Measurements from ENCODE around the gene P2RY2. TPM values are rescaled to one million over a fixed set of nuclear protein-coding genes. Genes with fewer than 3 reads are reported as not detected.

Gene P2RY2
- total RNA-seq, 1 donor from 2014 or later: 0.30 TPM

DNA sequence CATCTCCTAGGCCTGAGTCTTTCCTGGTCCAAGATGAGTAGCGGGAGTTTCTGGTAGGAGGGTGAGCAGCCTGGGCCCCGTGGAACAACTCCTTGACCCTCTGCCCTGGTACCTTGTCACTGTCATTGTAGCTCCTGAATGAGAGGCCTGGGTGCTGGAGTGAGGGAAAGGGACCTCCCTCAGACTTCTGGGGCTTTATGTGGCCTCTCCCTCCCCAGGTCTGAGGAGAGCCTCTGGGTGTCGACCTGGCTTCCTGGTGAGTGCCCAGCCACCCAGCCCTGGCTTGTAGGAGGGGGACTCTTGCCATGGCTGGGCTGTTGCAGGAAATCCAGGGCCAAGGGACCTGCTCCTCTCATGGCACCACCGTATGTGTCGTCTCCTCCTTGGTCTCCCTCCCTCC, 3.9 kb downstream of the P2RY2 start:
- no peak overlapping the region for H3K27ac ChIP-seq (ENCODE audit: low read depth, low read length)
- DNase-seq (ENCODE audit: low read depth) (no peak), FAIRE-seq (no peak)
- Mint-ChIP-seq H3K27ac (ENCODE audit: unreplicated experiment) (no peak overlapping the region), H3K27me3 (ENCODE audit: low read depth, unreplicated experiment) (peaks cover 82% of the 10 kb centered on the region), H3K9me3 (ENCODE audit: unreplicated experiment) (peaks cover 5% of the 10 kb centered on the region), H3K4me1 (ENCODE audit: low read depth, unreplicated experiment) (no peaks in the 10 kb centered on the region), H3K4me3 (ENCODE audit: unreplicated experiment) (no peak overlapping the region), H3K36me3 (ENCODE audit: low read depth, unreplicated experiment) (peaks cover 6% of the 10 kb centered on the region)
- no peak overlapping the region for H2AFZ ChIP-seq (ENCODE audit: low read depth, low read length)
- no peaks in the 10 kb centered on the region for H3K9me3 ChIP-seq (ENCODE audit: insufficient read depth, low read depth, low read length)
- no peak overlapping the region for H3K4me3 ChIP-seq (ENCODE audit: insufficient read depth, low read depth, low read length)
- peaks cover 21% of the 10 kb centered on the region for H3K27me3 ChIP-seq (ENCODE audit: insufficient read depth, low read length)
- peaks cover 8% of the 10 kb centered on the region for H3K4me1 ChIP-seq (ENCODE audit: insufficient read depth, low read length)
- no peaks in the 10 kb centered on the region for H3K79me2 ChIP-seq (ENCODE audit: insufficient read depth, low read length)
- TF ChIP-seq CTCF (IDR thresholded peaks at IDR 0.05; ENCODE audit: insufficient read depth, low read depth, low read length) (no peak), EZH2 (IDR thresholded peaks at IDR 0.05; ENCODE audit: insufficient read depth, low read length) (no peak)
- H3K9ac ChIP-seq (ENCODE audit: low read length): no peak overlapping the region
- no peaks in the 10 kb centered on the region for H4K20me1 ChIP-seq (ENCODE audit: insufficient read depth, low read length)
- H3K36me3 ChIP-seq (ENCODE audit: insufficient read depth, low read length): no peaks in the 10 kb centered on the region
- H3K4me2 ChIP-seq (ENCODE audit: low read length): no peak overlapping the region

GRCh38 chr11:73223998-73224730, 6.1 kb downstream of the P2RY2 start:
- no peak for TF ChIP-seq CTCF (IDR thresholded peaks at IDR 0.05; ENCODE audit: insufficient read depth, low read depth, low read length)
- no peak for TF ChIP-seq EZH2 (IDR thresholded peaks at IDR 0.05; ENCODE audit: insufficient read depth, low read length)
- no peak overlapping the region for H3K4me3 Mint-ChIP-seq (ENCODE audit: unreplicated experiment)

More at GRCh38 chr11:73223998-73224730, 6.1 kb downstream of the P2RY2 start:
- H3K9me3 Mint-ChIP-seq (ENCODE audit: unreplicated experiment): peaks cover 5% of the 10 kb centered on the region
- no peak overlapping the region for H3K27ac ChIP-seq (ENCODE audit: low read depth, low read length)
- no peaks in the 10 kb centered on the region for H3K4me1 ChIP-seq (ENCODE audit: insufficient read depth, low read length)
- H3K4me3 ChIP-seq (ENCODE audit: insufficient read depth, low read depth, low read length): no peak overlapping the region
- no peaks in the 10 kb centered on the region for H3K9me3 ChIP-seq (ENCODE audit: insufficient read depth, low read depth, low read length)
- FAIRE-seq: no peak
- H3K36me3 ChIP-seq (ENCODE audit: insufficient read depth, low read length): no peaks in the 10 kb centered on the region
- no peaks in the 10 kb centered on the region for H3K4me1 Mint-ChIP-seq (ENCODE audit: low read depth, unreplicated experiment)
- H3K27me3 ChIP-seq (ENCODE audit: insufficient read depth, low read length): peaks cover 15% of the 10 kb centered on the region
- H3K9ac ChIP-seq (ENCODE audit: low read length): no peak overlapping the region
- no peak overlapping the region for H2AFZ ChIP-seq (ENCODE audit: low read depth, low read length)
- no peak overlapping the region for H3K4me2 ChIP-seq (ENCODE audit: low read length)
- no peak for DNase-seq (ENCODE audit: low read depth)
- H3K79me2 ChIP-seq (ENCODE audit: insufficient read depth, low read length): no peaks in the 10 kb centered on the region
- H3K36me3 Mint-ChIP-seq (ENCODE audit: low read depth, unreplicated experiment): peaks cover 6% of the 10 kb centered on the region
- H4K20me1 ChIP-seq (ENCODE audit: insufficient read depth, low read length): no peaks in the 10 kb centered on the region
- H3K27ac Mint-ChIP-seq (ENCODE audit: unreplicated experiment): no peak overlapping the region
- peaks cover 85% of the 10 kb centered on the region for H3K27me3 Mint-ChIP-seq (ENCODE audit: low read depth, unreplicated experiment)

Measured in astrocyte (in vitro differentiated cells and primary cell).